ENCODE measurements around the gene ATG7. TPM values are rescaled to one million over a fixed set of nuclear protein-coding genes. Genes with fewer than 3 reads are reported as not detected.

ATG7 gene
- total and polyA plus RNA-seq, 2 experiments from 2014 or later = 18.4 to 38.6 TPM

DNA sequence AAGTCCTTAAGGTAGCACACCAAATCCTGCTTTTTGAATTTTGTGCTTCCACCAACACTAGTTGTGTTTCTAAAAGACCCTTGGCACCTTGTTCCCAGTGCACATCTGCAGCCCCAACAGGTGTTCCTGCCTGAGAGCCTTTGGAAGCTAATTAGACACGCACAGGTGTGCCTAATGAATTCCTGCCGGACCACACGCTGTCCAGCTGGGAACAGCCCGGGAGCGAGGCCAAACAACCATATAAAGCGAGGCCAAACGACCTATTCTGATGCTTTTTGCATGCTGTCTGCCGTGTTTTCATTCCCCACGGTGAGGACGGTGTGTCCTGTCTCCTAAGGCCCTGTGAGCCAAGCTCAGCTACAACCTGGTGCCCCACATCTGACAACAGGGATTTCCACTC lies 99.5 kb downstream of the ATG7 start:
- H3K36me3 ChIP-seq (replicated peaks; ENCODE audit: insufficient read depth, low read depth) = no peaks in the 10 kb centered on the region
- no peaks in the 10 kb centered on the region for H4K20me1 ChIP-seq (ENCODE audit: insufficient read depth, poor library complexity, severe bottlenecking)
- no peak for DNase-seq (ENCODE audit: low spot score)
- H3K4me2 ChIP-seq = no peak overlapping the region
- H3K79me2 ChIP-seq = no peaks in the 10 kb centered on the region
- H3K27ac ChIP-seq = no peak overlapping the region
- TF ChIP-seq EZH2phosphoT487 (IDR thresholded peaks at IDR 0.05; ENCODE audit: low read depth, severe bottlenecking, unreplicated experiment) = no peak
- TF ChIP-seq EZH2 (IDR thresholded peaks at IDR 0.05; ENCODE audit: borderline replicate concordance) = no peak
- TF ChIP-seq, protein P1, sequence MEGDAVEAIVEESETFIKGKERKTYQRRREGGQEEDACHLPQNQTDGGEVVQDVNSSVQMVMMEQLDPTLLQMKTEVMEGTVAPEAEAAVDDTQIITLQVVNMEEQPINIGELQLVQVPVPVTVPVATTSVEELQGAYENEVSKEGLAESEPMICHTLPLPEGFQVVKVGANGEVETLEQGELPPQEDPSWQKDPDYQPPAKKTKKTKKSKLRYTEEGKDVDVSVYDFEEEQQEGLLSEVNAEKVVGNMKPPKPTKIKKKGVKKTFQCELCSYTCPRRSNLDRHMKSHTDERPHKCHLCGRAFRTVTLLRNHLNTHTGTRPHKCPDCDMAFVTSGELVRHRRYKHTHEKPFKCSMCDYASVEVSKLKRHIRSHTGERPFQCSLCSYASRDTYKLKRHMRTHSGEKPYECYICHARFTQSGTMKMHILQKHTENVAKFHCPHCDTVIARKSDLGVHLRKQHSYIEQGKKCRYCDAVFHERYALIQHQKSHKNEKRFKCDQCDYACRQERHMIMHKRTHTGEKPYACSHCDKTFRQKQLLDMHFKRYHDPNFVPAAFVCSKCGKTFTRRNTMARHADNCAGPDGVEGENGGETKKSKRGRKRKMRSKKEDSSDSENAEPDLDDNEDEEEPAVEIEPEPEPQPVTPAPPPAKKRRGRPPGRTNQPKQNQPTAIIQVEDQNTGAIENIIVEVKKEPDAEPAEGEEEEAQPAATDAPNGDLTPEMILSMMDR (IDR thresholded peaks at IDR 0.05; ENCODE audit: poor library complexity) = no peak
- no peaks in the 10 kb centered on the region for H3K27me3 ChIP-seq
- H2AFZ ChIP-seq = no peak overlapping the region
- no peak overlapping the region for H3K4me3 ChIP-seq
- H3K9me2 ChIP-seq (replicated peaks; ENCODE audit: insufficient read depth) = no peaks in the 10 kb centered on the region
- H3K9me3 ChIP-seq (ENCODE audit: low read depth) = no peaks in the 10 kb centered on the region
- WGBS (ENCODE audit: low lambda C conversion rate, missing lambda C conversion rate) = 89% methylated on average over 10 of the region's 10 CpGs
- peaks cover 6% of the 10 kb centered on the region for H3K4me1 ChIP-seq (ENCODE audit: insufficient read depth)

DNA sequence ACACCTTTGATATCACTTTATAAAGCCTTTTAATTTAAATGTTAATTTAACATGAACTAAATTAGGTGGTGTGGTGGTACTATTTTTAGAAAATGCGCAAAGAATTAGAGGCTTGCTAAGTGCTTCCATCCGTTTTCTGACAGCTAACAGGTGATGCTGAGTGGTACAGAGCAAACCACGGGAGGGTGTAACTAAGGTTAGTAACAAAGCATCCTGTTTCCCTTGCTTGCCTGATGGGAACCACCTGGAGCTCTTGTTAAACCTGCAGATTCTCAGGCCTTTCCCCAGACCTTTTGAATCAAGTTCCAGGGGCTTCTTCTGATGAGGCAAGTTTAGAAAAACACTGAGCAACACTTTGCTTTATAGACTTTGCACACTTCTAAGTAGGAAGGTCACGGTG lies 101.0 kb downstream of the ATG7 start:
- TF ChIP-seq EZH2phosphoT487 (IDR thresholded peaks at IDR 0.05; ENCODE audit: low read depth, severe bottlenecking, unreplicated experiment) = no peak
- TF ChIP-seq, protein P1 (IDR thresholded peaks at IDR 0.05; ENCODE audit: poor library complexity) = no peak

DNA sequence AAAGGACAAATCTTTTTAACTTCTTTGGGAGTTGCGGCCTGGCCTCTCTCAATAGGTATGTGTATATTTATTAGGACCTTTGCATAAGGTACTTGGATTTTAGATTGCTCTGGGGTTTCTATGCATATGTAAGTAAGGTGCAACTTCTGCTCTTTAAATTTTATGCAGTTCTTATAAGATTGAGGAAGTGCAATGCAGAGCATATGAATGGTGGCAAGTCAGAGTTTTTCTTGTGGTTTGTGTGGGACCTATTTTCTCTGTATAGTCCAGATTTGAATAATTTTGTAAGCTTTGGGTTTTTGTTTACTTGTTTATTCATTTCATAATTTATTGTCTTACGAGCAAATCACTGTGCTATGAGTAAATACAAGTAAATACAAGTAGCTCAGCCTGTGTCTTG lies 101.5 kb downstream of the ATG7 start:
- Histone ChIP-seq H3K36me3 (replicated peaks; ENCODE audit: insufficient read depth, low read depth) (no peaks in the 10 kb centered on the region), H3K4me3 (no peak overlapping the region), H3K9me2 (replicated peaks; ENCODE audit: insufficient read depth) (no peaks in the 10 kb centered on the region), H3K4me2 (no peak overlapping the region), H3K9me3 (ENCODE audit: low read depth) (no peaks in the 10 kb centered on the region), H3K79me2 (no peaks in the 10 kb centered on the region), H3K27ac (no peak overlapping the region), H3K4me1 (ENCODE audit: insufficient read depth) (no peaks in the 10 kb centered on the region), H4K20me1 (ENCODE audit: insufficient read depth, poor library complexity, severe bottlenecking) (no peaks in the 10 kb centered on the region), H2AFZ (no peak overlapping the region), H3K27me3 (no peaks in the 10 kb centered on the region)
- 98% methylated on average over 2 of the region's 2 CpGs for WGBS (ENCODE audit: low lambda C conversion rate, missing lambda C conversion rate)
- TF ChIP-seq EZH2 (IDR thresholded peaks at IDR 0.05; ENCODE audit: borderline replicate concordance) (no peak), EZH2phosphoT487 (IDR thresholded peaks at IDR 0.05; ENCODE audit: low read depth, severe bottlenecking, unreplicated experiment) (no peak)
- TF ChIP-seq, protein P1 (IDR thresholded peaks at IDR 0.05; ENCODE audit: poor library complexity) = no peak
- no peak for DNase-seq (ENCODE audit: low spot score)

More for the DNA sequence above, 101.0 kb downstream of the ATG7 start:
- Histone ChIP-seq H3K4me2 (no peak overlapping the region), H3K4me3 (no peak overlapping the region), H3K27ac (no peak overlapping the region), H2AFZ (no peak overlapping the region), H3K36me3 (replicated peaks; ENCODE audit: insufficient read depth, low read depth) (no peaks in the 10 kb centered on the region), H3K9me2 (replicated peaks; ENCODE audit: insufficient read depth) (no peaks in the 10 kb centered on the region), H3K4me1 (ENCODE audit: insufficient read depth) (no peaks in the 10 kb centered on the region), H3K79me2 (no peaks in the 10 kb centered on the region), H3K9me3 (ENCODE audit: low read depth) (no peaks in the 10 kb centered on the region), H4K20me1 (ENCODE audit: insufficient read depth, poor library complexity, severe bottlenecking) (no peaks in the 10 kb centered on the region), H3K27me3 (no peaks in the 10 kb centered on the region)
- no peak for DNase-seq (ENCODE audit: low spot score)
- WGBS (ENCODE audit: low lambda C conversion rate, missing lambda C conversion rate) = 55% methylated on average over 4 of the region's 4 CpGs

Data from hepatocyte (in vitro differentiated cells).